Muscle of leg (tissue), 11 donors: ENCODE data around the gene CRCP. TPM values are rescaled to one million over a fixed set of nuclear protein-coding genes. Genes with fewer than 3 reads are reported as not detected.
"Not testable (repeated sequence)": the region's sequence is repeated elsewhere in the genome, so short reads cannot be mapped to it uniquely, and the experiment has no call there.

Source experiments
- DNase-seq: peaks from one replicate; pipeline ENCODE4 v3.0.0; 2013
- H3K27ac ChIP-seq: one replicate; pipeline ENCODE4 v1.5.1; 2013; ENCODE audit warnings: mild to moderate bottlenecking, low read length, control low read depth
- H3K27me3 ChIP-seq: one replicate; pipeline ENCODE4 v1.6.1; 2013; ENCODE audit warnings: low read length; ENCODE audit not compliant: control insufficient read depth, insufficient read depth
- H3K36me3 ChIP-seq: one replicate; pipeline ENCODE4 v1.6.1; 2013; ENCODE audit warnings: low read length; ENCODE audit not compliant: control insufficient read depth, insufficient read depth
- H3K4me1 ChIP-seq: one replicate; pipeline ENCODE4 v1.6.1; 2013; ENCODE audit warnings: low read length; ENCODE audit not compliant: control insufficient read depth, insufficient read depth
- H3K4me3 ChIP-seq: one replicate; pipeline ENCODE4 v1.5.1; 2013; ENCODE audit warnings: low read length, control low read depth
- H3K9me3 ChIP-seq: replicated peaks from 2 replicates; pipeline ENCODE4 v1.6.1; 2013; ENCODE audit warnings: low read depth, low read length; ENCODE audit not compliant: control insufficient read depth
- WGBS: methylation state at CpG from one replicate; pipeline ENCODE4 v1.1.5; 2013; ENCODE audit warnings: missing lambda C conversion rate; ENCODE audit not compliant: insufficient coverage; 5-methylcytosine and 5-hydroxymethylcytosine counted together
- polyA plus RNA-seq, 8 donors: library from polyadenylated mRNA; unstranded; fragments of 120-200 nt; gene quantifications; one replicate each; pipeline versions ENCODE4 v1.2.1 to v1.2.3, GENCODE V29; 2013; ENCODE audit warnings: inconsistent platforms in 1 of 8, low replicate concordance in 1 of 8; ENCODE audit not compliant: insufficient read length in 8 of 8, insufficient read depth in 1 of 8
- total RNA-seq: library from RNA; stranded (reverse); fragments of 120-200 nt; gene quantifications from one replicate; pipeline ENCODE4 v1.2.4, GENCODE V29; 2013

Gene CRCP
- total and polyA plus RNA-seq, 9 donors = 19.1 to 25.2 (median 21.7) TPM

DNA sequence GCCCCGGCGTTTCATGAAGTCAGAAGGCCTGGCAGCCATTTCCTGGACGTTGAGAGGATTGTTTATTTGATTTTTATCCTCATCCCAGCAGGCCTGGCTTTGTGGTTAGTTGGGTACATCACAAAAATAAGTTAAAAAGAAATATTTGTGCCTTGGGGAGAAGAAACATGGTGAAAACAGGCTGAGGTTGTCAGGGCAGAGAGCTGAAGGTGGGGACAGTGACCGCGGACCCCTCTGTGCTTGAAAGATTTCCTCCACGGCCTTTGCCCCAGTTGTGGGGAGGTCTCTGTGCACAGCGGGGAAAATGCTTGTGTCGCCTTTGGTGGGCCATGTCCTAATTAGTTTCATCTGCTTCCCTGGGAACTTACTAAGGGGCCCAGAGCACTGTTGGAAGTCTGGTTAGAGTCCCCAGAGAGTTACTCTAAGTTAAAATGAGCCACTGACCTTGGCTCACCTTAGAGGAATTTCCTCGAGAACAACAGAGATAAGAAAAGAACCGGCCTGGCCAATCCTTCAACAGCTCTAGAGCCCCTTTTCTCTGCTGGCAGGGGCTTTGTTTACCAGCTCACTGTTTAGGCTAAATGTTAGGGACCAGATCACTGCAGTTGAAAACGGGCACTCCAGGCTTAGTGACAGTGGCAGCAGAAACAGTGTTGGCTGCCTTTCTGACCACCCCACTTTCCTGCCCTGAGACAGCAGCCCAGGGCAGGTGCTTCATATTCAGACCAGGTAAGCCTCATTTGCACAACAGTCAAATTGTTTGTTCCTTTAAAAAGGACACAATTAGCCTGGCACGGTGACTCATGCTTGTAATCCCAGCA, 37.9 kb downstream of the CRCP start:
- Histone ChIP-seq H3K4me1 (peaks cover 24% of the 10 kb centered on the region), H3K36me3 (peaks cover 48% of the 10 kb centered on the region), H3K27ac (peak overlapping the region; percentile 59), H3K9me3 (no peaks in the 10 kb centered on the region), H3K27me3 (no peaks in the 10 kb centered on the region), H3K4me3 (no peak overlapping the region)
- WGBS = 45% methylated on average over 5 of the region's 12 CpGs
- peak; percentile 26 for DNase-seq

DNA sequence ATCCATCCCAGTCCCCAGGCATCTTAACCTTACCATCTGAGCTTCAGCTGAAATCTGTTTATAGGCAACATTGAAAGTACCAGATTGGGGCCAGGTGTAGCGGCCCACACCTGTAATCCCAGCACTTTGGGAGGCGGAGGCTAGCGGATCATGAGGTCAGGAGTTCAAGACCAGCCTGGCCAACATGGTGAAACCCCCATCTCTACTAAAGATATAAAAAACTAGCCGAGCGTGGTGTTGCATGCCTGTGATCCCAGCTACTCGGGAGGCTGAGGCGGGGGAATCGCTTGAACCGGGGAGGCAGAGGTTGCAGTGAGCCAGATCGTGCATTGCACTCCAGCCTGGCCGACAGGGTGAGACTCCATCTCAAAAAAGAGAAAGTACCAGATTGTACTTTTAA, 39.0 kb downstream of the CRCP start:
- WGBS = 88% methylated on average over 11 of the region's 11 CpGs
- DNase-seq = no peak

DNA sequence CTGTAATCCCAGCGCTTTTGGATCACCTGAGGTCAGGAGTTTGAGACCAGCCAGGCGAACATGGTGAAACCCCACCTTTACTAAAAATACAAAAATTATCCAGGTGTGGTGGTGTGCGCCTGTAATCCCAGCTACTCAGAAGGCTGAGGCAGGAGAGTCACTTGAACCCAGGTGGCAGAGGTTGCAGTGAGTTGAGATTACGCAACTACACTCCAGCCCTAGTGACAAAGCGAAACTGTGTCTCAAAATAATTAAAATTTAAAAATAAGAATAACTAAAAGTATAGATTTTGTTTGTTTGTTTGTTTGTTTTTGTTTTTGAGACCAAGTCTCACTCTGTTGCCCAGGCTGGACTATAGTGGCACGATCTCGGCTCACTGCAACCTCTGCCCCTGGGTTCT, 41.4 kb downstream of the CRCP start:
- not testable (repeated sequence) for DNase-seq, H3K9me3 ChIP-seq, H3K4me3 ChIP-seq, H3K27me3 ChIP-seq, H3K27ac ChIP-seq
- Histone ChIP-seq H3K36me3 (peaks cover 48% of the 10 kb centered on the region), H3K4me1 (peaks cover 15% of the 10 kb centered on the region)
- 80% methylated on average over 1 of the region's 7 CpGs for WGBS

More for the DNA sequence above, 39.0 kb downstream of the CRCP start:
- H3K4me3 ChIP-seq = no peak overlapping the region
- H3K9me3 ChIP-seq = no peaks in the 10 kb centered on the region
- H3K36me3 ChIP-seq = peaks cover 54% of the 10 kb centered on the region
- H3K27me3 ChIP-seq = no peaks in the 10 kb centered on the region
- H3K4me1 ChIP-seq = peaks cover 24% of the 10 kb centered on the region
- no peak overlapping the region for H3K27ac ChIP-seq

DNA sequence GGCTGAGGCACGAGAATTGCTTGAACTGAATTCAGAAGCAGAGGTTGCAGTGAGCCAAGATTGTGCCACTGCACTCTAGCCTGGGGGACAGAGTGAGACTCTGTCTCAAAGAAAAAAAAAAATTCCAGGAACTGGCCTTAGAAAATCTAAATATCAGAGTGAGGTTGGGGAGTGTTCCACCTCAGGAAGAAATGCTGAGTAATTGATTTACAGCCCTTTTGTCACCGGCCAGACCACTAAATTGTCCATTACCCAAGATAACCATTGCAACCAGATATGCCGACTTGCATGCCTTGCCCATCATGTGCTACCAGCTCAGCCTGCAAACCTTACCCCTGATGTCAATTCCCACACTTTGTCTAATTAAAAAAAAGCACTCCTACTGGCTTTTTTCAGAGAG, 42.4 kb downstream of the CRCP start:
- peaks cover 8% of the 10 kb centered on the region for H3K4me1 ChIP-seq
- WGBS = 58% methylated on average over 3 of the region's 3 CpGs
- H3K4me3 ChIP-seq = no peak overlapping the region
- peaks cover 42% of the 10 kb centered on the region for H3K36me3 ChIP-seq
- no peaks in the 10 kb centered on the region for H3K27me3 ChIP-seq
- DNase-seq = no peak
- H3K27ac ChIP-seq = no peak overlapping the region
- peaks cover 4% of the 10 kb centered on the region for H3K9me3 ChIP-seq

DNA sequence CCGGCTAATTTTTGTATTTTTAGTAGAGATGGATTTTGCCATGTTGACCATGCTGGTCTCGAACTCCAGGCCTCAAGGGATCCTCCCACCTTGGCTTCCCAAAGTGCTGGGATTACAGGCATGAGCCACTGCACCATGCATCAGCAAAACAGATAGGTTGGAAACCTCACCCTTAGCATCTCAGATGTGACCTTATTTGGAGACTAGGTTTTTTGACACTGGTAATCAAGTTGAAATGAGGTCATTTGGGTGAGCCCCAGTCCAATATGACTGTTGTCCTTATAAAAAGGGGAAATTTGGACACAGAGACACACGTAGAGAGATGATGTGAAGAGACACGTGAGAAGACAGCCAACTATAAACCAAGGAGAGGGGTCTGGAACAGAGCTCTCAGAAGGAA, 48.0 kb downstream of the CRCP start:
- no peak for DNase-seq
- Histone ChIP-seq H3K9me3 (peaks cover 4% of the 10 kb centered on the region), H3K27me3 (no peaks in the 10 kb centered on the region), H3K36me3 (peaks cover 11% of the 10 kb centered on the region), H3K27ac (no peak overlapping the region), H3K4me1 (no peaks in the 10 kb centered on the region), H3K4me3 (no peak overlapping the region)
- WGBS = 65% methylated on average over 3 of the region's 4 CpGs

DNA sequence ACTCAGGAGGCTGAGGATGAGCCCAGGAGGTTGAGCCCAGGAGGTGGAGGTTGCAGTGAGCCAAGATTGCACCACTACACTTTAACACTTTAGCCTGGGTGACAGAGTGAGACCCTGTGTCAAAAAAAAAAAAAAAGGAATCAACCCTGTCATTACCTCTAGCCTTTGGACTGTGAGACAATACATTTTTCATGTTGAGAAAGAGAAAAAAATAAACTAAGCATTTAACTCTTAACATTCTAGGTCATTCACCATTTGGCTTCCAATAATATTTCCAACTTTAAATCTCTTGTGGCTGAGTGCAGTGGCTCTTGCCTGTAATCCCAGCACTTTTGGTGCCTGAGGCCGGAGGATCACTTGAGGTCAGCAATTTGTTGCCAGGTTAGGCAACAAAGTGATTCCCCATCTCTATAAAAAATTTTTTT, 48.6 kb downstream of the CRCP start:
- Histone ChIP-seq H3K27ac (no peak overlapping the region), H3K27me3 (no peaks in the 10 kb centered on the region), H3K4me1 (no peaks in the 10 kb centered on the region), H3K4me3 (no peak overlapping the region), H3K36me3 (peaks cover 7% of the 10 kb centered on the region), H3K9me3 (peaks cover 4% of the 10 kb centered on the region)
- DNase-seq = no peak
- WGBS = 100% methylated on average over 1 of the region's 1 CpG

DNA sequence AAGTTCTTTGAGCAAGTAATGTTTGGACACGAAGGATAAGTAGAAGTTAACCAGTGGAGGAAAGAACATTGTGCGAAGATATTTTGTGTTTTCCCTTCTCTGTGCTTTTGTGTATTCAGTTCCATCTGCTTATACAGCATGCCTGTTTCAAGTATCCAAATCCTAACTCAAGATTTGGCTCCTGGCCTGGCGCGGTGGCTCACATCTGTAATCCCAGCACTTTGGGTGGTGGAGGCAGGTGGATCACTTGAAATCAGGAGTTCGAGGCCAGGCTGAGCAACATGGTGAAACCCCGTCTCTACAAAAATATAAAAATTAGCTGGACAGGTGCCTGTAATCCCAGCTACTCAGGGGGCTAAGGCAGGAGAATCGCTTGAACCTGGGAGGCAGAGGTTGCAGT, 49.7 kb downstream of the CRCP start:
- Histone ChIP-seq H3K4me1 (no peaks in the 10 kb centered on the region), H3K9me3 (peaks cover 4% of the 10 kb centered on the region), H3K27me3 (no peaks in the 10 kb centered on the region), H3K36me3 (no peaks in the 10 kb centered on the region), H3K4me3 (no peak overlapping the region), H3K27ac (no peak overlapping the region)
- no peak for DNase-seq
- 79% methylated on average over 2 of the region's 7 CpGs for WGBS

DNA sequence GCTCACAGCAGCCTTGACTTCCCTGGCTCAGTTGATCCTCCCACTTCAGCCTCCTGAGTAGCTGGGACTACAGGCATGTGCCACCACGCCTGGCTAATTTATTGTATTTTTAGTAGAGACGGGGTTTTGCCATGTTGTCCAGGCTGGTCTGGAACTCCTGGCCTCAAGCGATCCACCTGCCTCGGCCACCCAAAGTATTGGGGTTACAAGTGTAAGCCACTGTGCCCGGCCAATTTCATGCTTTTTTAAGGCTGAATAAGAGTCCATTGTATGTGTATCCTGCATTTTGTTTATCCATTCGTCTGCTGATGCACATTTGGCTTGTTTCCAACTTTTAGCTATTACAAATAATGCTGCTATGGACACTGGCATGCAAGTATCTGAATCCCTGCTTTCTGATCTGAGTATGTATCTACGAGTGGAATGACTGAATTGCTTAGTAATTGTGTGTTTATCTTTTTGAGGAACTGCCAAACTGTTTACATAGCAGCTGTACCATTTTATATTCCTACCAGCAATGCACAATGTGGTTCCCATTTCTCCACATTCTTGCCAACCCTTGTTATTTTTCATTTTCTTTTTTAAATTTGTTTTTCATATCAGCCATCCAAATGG, 53.2 kb downstream of the CRCP start:
- H3K27ac ChIP-seq = no peak overlapping the region
- H3K4me3 ChIP-seq = no peak overlapping the region
- DNase-seq = peak; percentile 51
- 90% methylated on average over 3 of the region's 7 CpGs for WGBS
- H3K36me3 ChIP-seq = no peaks in the 10 kb centered on the region
- peaks cover 5% of the 10 kb centered on the region for H3K4me1 ChIP-seq
- H3K27me3 ChIP-seq = no peaks in the 10 kb centered on the region
- no peaks in the 10 kb centered on the region for H3K9me3 ChIP-seq

DNA sequence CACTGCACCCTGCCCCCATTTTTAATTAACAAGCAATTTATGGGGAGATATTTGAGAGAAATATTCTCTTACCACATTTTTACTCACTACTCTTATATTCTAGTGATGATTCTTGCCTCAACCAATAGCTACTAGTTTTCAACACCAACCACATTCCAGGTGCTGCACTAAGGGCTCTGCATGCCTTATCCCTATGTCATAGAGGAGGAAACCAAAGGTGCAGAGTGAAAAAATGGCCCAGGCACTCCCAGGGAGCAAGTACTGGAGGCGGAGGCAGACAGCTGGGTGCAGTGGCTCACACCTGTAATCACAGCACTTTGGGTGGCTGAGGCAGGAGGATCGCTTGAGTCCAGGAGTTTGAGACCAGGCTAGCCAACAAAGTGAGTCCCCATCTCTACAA, 55.0 kb downstream of the CRCP start:
- WGBS = 58% methylated on average over 2 of the region's 2 CpGs
- H3K4me3 ChIP-seq = no peak overlapping the region
- H3K27ac ChIP-seq = no peak overlapping the region
- no peaks in the 10 kb centered on the region for H3K27me3 ChIP-seq
- H3K36me3 ChIP-seq = no peaks in the 10 kb centered on the region
- H3K4me1 ChIP-seq = peaks cover 5% of the 10 kb centered on the region
- DNase-seq = no peak
- no peaks in the 10 kb centered on the region for H3K9me3 ChIP-seq

DNA sequence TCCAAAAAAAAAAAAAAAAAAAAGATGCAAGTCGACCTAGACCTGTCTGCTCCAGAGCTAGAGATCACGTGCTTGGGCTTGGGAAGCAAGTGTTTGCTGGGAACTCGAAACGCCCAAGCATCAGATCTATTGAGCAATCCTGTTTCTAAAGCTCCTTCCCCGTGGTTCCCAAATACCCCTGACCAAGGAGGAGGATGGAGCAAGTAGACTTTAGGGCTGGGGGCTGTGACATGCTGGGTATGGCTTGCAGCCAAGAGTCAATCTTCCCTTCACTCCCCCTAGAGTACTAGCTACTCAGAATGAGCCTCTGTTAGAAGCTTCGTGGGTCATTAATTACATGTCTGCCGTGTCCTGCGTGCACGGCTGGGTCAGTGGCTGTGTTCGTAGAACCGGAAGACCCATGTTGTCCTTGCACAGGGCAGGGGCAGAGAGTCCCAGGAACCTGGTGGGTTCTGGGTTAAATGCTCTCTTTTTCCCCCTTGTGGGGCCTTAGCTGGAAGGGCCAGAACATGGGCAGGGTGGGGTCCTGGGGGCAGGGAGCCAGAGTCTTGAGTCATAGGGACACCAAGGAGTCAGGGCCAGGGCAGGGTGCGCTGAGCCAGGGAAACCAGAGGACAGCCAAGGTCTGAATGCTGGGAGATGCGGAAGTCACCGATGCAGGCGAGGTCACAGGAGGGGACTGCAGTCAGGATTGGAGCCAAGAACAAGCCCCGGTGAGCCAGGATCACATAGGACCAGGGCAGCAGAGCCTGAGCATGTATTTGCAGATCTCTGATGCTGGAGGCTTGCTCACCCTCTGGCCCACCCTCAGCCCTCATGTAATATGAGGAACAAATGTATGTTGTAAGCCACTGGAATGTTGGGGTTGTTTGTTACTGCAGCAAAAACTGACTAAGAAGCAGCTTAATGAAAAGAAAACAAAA, 55.9 kb downstream of the CRCP start:
- H3K9me3 ChIP-seq = no peaks in the 10 kb centered on the region
- WGBS = 48% methylated on average over 7 of the region's 16 CpGs
- H3K27ac ChIP-seq = no peak overlapping the region
- no peak overlapping the region for H3K4me3 ChIP-seq
- peaks cover 5% of the 10 kb centered on the region for H3K4me1 ChIP-seq
- no peaks in the 10 kb centered on the region for H3K27me3 ChIP-seq
- H3K36me3 ChIP-seq = no peaks in the 10 kb centered on the region
- DNase-seq = peak; percentile 56
